Fibroblast of villous mesenchyme (primary cell): ENCODE data around the gene UBTD2. TPM values are rescaled to one million over a fixed set of nuclear protein-coding genes. Genes with fewer than 3 reads are reported as not detected.

Experiments used
- DNase-seq: peaks from one replicate; pipeline ENCODE4 v3.0.0-alpha.2; 2010; ENCODE audit warnings: low read depth
- H3K4me3 ChIP-seq: 2 replicates; pipeline ENCODE4 v1.5.1; 2011; ENCODE audit warnings: low read depth, mild to moderate bottlenecking, low read length
- CTCF ChIP-seq: IDR thresholded peaks from 2 replicates; pipeline ENCODE4 v1.5.1; 2012; ENCODE audit warnings: low read depth, mild to moderate bottlenecking, low read length; ENCODE audit not compliant: insufficient read depth
- total RNA-seq: library from RNA; depleted of rRNA; stranded (reverse); fragments of >200 nt; gene quantifications from 2 replicates; pipeline ENCODE4 v1.2.3, GENCODE V29; 2012

The UBTD2 gene
- total RNA-seq, 1 donor, result 23.7 TPM

DNA sequence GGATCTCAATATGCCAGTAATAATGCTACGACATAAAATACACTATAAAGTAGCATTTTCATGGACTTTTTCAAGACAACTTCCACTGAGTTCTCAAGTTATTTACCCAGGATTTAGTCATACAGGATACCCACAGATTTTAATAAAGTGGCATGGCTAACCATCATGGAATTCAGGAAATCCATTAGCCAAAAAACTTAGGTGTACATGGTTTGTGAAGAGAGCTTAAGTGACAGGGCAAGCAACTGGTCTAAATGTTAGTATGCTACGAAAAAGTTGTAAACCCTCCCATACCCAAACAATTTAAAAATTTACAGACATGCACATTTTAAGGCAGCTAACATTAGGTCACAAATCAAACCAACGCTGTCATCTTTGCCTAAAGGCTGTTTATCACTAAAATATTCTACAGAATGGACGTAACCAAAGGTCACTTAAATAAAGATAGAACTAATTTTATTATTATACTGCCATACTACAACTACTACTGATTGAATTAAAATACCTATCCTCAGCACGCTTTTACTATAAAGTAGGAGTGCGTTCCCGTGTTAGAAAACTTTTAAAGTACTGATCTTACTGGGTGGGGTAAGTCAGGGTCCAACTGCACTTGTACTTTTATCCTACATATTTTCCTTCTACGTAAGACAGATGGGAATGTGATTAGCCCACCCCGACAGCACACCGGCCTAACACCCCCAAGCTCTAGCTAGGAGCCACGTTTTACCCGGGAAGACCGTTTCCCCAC is 1.1 kb downstream of the UBTD2 start:
- no peak for DNase-seq
- peak overlapping the region; percentile 89 for H3K4me3 ChIP-seq
- no peak for TF ChIP-seq CTCF

GRCh38 chr5:172281346-172281745 is 2.2 kb downstream of the UBTD2 start:
- no peak for TF ChIP-seq CTCF
- no peak for DNase-seq
- H3K4me3 ChIP-seq, result peak overlapping the region; percentile 89

DNA sequence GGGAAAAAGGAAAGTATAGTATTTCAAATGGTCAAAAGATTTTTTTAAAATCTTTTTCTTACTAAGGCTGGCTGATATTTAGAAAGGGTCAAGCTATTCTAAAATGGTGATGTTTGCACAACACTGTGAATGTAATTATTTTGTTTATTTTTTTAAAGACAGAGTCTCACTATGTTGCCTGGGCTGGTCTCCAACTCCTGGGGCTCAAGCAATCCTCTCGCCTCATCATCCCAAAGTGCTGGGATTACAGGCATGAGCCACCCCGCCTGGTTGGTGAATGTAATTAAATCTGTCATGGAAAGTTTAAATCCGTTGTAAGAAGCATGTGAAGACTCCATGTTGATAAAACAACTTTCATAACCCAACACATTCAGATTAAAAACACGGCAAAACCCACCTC is 2.6 kb downstream of the UBTD2 start:
- DNase-seq, result peak; percentile 86
- TF ChIP-seq CTCF, result no peak
- H3K4me3 ChIP-seq, result peak overlapping the region; percentile 89

GRCh38 chr5:172280317-172280716 is 3.2 kb downstream of the UBTD2 start:
- no peak for TF ChIP-seq CTCF
- DNase-seq, result no peak
- H3K4me3 ChIP-seq, result no peak overlapping the region

DNA sequence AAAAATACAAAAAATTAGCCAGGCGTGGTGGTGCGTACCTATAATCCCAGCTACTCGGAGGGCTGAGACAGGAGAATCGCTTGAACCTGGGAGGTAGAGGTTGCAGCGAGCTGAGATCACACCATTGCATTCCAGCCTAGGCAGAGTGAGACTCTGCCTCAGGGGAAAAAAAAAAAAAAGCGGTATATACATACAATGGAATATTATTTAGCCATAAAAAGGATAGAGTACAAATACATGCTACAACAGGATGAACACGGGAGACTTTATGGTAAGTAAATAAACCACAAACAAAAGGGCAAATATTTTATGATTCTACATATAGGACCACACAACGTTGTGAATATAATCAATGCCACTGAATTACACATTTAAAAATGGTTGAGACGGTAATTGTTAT is 5.2 kb downstream of the UBTD2 start:
- no peak overlapping the region for H3K4me3 ChIP-seq
- no peak for DNase-seq
- no peak for TF ChIP-seq CTCF

DNA sequence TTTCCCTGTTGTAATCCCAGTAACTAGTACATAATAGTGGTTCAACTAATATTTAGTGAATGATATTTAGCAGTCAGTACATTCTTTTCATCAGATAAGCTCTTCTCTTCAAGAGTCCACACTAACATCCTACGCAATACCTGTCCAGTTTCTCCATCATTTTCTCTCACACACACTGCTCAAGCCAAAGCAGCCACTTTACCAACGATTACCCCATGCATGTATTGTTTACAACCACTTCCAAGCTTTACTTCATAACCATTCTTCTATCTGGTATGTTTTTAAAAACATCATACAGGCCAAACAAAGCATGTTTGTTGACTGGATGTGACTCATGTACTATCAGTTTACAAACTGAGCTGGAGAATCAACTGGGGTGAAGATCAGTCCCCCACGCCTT is 7.3 kb downstream of the UBTD2 start:
- peak; percentile 69 for DNase-seq
- TF ChIP-seq CTCF, result no peak
- no peak overlapping the region for H3K4me3 ChIP-seq
